ENCODE measurements around the gene SLC49A3.
"Not testable (repeated sequence)": the region's sequence is repeated elsewhere in the genome, so short reads cannot be mapped to it uniquely, and the experiment has no call there.

Gene SLC49A3

GRCh38 chr4:722169-722725, 33.3 kb upstream of the SLC49A3 start:
- no peak for DNase-seq (ENCODE audit: extremely low read depth in 1 of 2, low read depth in 1 of 2)

- DNase-seq (ENCODE audit: extremely low read depth in 1 of 2, low read depth in 1 of 2): no peak
These were observed 32.6 kb upstream of the SLC49A3 start for GRCh38 chr4:721261-722168.

GRCh38 chr4:720111-720860, 31.3 kb upstream of the SLC49A3 start:
- DNase-seq (ENCODE audit: extremely low read depth in 1 of 2, low read depth in 1 of 2): no peak

GRCh38 chr4:718460-718859, 29.5 kb upstream of the SLC49A3 start:
- DNase-seq (ENCODE audit: extremely low read depth in 1 of 2, low read depth in 1 of 2): no peak

- no peak for DNase-seq (ENCODE audit: extremely low read depth in 1 of 2, low read depth in 1 of 2)
These were observed 28.8 kb upstream of the SLC49A3 start for GRCh38 chr4:717601-718320.

- no peak for DNase-seq (ENCODE audit: extremely low read depth in 1 of 2, low read depth in 1 of 2)
These were observed 25.1 kb upstream of the SLC49A3 start for GRCh38 chr4:714087-714486.

GRCh38 chr4:712916-713632, 24.1 kb upstream of the SLC49A3 start:
- no peak for DNase-seq (ENCODE audit: extremely low read depth in 1 of 2, low read depth in 1 of 2)

- no peak for DNase-seq (ENCODE audit: extremely low read depth in 1 of 2, low read depth in 1 of 2)
These were observed 23.1 kb upstream of the SLC49A3 start for GRCh38 chr4:712093-712492.

- DNase-seq (ENCODE audit: extremely low read depth in 1 of 2, low read depth in 1 of 2): no peak
These were observed 22.0 kb upstream of the SLC49A3 start for GRCh38 chr4:710916-711315.

- DNase-seq (ENCODE audit: extremely low read depth in 1 of 2, low read depth in 1 of 2): no peak
These were observed 21.2 kb upstream of the SLC49A3 start for GRCh38 chr4:710116-710515.

- no peak for DNase-seq (ENCODE audit: extremely low read depth in 1 of 2, low read depth in 1 of 2)
These were observed 20.4 kb upstream of the SLC49A3 start for GRCh38 chr4:709348-709747.

- no peak for DNase-seq (ENCODE audit: extremely low read depth in 1 of 2, low read depth in 1 of 2)
These were observed 19.6 kb upstream of the SLC49A3 start for GRCh38 chr4:708631-708933.

- DNase-seq (ENCODE audit: extremely low read depth in 1 of 2, low read depth in 1 of 2): no peak
These were observed 19.1 kb upstream of the SLC49A3 start for GRCh38 chr4:707929-708630.

GRCh38 chr4:706834-707598, 18.1 kb upstream of the SLC49A3 start:
- no peak for DNase-seq (ENCODE audit: extremely low read depth in 1 of 2, low read depth in 1 of 2)

GRCh38 chr4:706083-706633, 17.2 kb upstream of the SLC49A3 start:
- DNase-seq (ENCODE audit: extremely low read depth in 1 of 2, low read depth in 1 of 2): not testable (repeated sequence)

- peak; percentile 89 to 95 for DNase-seq (ENCODE audit: extremely low read depth in 1 of 2, low read depth in 1 of 2)
These were observed 16.5 kb upstream of the SLC49A3 start, which contains the start of gene PCGF3 for GRCh38 chr4:705278-706082. Gene PCGF3, plus strand, starts transcription at chr4:705832. Its CDS starts 27,849 bp downstream, at chr4:733681.

GRCh38 chr4:704971-705277, 16.0 kb upstream of the SLC49A3 start:
- no peak for DNase-seq (ENCODE audit: extremely low read depth in 1 of 2, low read depth in 1 of 2)

GRCh38 chr4:704198-704891, 15.4 kb upstream of the SLC49A3 start:
- DNase-seq (ENCODE audit: extremely low read depth in 1 of 2, low read depth in 1 of 2): no peak
